HuH-7 (cell line): ENCODE data around the gene RPS16.
A peak's percentile ranks its signal among the peaks of the same experiment; 100 is the strongest.

Experiments used
- DNase-seq: peaks from one replicate; pipeline ENCODE4 v3.0.0; 2011; ENCODE audit warnings: low spot score

RPS16 gene

DNA sequence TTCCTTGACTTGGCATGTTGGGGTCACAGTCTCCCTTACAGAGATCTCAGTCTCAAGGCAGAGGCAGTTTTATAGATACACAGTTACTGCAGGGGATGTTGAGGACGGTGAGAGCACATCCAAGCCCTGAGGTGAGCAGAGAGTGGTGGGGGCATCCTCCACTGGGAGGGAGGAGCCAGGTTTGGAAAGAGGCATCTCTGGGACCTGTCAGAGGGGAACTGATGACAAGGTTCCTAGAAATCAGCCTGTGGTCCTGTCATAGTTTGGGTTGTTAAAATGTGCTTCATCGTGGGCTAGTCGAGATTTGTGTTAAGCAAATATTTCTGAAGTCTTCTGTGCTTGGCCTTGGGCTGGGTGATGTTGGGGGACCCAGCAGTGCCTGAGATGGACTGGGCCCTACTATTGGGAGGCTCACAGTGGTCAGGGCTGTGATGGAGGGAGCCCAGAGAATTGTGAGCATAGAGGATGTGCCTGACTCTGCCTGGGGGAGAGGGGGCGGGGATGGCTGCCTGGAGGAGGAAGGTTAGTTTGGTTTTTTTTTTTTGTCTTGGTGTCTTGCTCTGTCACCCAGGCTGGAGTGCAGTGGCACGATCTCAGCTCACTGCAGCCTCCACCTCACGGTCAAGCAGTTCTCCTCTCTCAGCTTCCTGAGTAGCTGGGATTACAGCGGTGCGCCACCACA, 13.5 kb upstream of the RPS16 start:
- DNase-seq, result no peak

DNA sequence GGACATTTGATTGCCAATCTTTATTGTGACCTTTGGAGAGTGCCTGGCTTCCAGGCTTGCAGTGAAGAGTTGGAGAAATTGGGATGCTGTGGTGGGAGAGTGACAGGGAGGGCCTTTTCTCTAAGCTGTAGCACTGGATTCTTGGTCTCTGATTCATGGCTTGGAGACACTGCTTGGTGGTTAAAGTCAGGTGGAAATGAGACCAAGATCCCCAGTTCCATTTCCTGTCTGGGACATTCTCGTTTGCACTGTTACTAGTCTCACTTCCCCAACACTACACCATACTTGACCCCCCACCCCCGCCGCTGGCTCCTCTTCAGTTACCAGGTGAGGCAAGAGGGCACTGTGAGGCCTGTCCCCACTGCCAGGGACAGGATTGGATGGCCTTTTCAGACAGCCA, 12.5 kb upstream of the RPS16 start:
- DNase-seq, result no peak

GRCh38 chr19:39446365-39447084, 10.8 kb upstream of the RPS16 start:
- no peak for DNase-seq

- peak; percentile 98 for DNase-seq
Measured at GRCh38 chr19:39445196-39446111, 9.7 kb upstream of the RPS16 start, which contains the start of gene SUPT5H. Gene SUPT5H, plus strand, starts transcription at chr19:39445582. Its CDS starts 309 bp downstream, at chr19:39445891.

DNA sequence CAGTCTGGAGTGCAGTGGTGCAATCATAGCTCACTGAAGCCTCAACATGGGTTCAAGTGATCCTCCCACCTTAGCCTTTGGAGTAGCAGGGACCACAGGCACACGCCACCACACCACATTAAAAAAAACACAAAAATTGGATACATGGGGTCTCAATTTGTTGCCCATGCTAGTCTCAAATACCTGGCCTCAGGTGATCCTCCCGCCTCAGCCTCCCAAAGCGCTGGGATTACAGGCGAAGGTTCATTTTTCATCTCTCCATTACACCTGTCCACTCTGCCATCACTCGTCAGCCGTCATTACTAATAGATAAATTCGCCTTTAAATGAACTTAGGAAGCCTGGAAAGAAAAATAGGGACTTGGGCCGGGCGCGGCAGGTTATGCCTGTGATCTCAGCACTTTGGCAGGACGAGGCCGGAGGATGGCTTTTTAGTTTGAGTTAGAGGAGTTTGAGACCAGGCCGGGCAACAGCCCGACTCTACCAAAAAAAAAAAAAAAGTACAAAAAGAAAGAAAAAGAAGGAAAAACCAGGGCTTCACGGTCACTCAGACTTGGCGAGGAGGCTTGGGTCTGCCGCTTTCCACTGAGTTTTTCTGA, 8.9 kb upstream of the RPS16 start:
- no peak for DNase-seq

- DNase-seq, result no peak
Measured at GRCh38 chr19:39438270-39438934, 2.7 kb upstream of the RPS16 start.

DNA sequence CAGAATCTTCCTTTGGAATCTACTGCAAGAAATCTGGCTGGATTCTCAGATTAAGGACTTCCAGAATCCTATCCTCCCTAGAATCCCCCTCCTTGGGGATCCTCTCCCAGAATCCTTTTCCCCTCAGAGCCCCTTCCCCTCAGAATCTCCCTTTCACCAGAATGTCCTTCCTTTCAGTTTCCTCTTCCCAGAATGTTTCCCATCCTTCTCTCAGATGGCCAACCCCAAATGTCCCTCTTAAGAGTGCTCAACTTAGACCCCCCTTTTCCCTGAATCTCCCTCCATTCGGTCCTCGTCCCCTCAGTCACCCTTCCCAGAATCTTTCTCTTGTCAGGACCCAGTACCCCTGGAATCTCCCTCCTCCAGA, 584 bp upstream of the RPS16 start:
- no peak for DNase-seq

DNA sequence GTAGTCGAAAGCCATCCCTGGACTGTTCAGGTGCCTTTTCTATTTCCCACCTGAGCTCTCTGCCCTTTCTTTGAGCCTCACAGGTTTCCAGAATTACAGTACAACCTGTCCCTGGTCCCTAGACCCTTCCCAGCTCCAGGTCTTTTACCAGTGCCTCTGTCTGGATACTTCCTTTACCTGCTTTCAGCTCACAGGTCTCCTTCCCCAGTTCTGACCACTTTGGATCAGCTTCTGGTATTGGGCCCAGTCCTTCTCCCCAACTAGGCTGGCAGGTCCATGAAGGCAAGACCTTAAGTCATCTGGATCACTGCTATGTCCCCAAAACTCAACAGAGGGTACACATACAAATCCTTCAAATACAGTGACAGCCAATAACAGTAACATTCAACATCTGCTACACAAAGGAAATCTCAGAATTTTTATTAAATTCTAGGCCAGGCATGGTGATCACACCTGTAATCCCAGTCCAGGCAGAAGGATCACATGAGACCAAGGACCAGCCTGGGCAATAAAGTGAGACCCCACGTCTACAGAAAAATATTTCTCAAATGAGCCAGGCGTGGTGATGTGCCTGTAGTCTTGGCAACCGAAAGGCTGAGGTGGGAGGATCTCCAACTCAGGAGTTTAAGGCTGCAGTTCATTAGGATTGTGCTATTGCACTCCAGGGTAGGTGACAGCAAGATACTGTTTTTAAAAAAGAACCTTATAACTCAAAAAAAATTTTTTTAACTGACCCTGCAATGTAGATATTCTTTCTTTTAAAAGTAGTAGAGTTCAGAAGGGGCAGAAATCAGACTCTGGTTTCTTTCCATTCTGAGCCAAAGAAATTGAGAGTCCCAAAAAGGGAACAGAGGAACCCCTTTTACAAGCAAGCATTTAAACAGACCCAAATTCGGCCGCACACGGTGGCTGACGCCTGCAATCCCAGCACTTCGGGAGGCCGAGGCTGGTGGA, 1.3 kb downstream of the RPS16 start:
- DNase-seq, result no peak

DNA sequence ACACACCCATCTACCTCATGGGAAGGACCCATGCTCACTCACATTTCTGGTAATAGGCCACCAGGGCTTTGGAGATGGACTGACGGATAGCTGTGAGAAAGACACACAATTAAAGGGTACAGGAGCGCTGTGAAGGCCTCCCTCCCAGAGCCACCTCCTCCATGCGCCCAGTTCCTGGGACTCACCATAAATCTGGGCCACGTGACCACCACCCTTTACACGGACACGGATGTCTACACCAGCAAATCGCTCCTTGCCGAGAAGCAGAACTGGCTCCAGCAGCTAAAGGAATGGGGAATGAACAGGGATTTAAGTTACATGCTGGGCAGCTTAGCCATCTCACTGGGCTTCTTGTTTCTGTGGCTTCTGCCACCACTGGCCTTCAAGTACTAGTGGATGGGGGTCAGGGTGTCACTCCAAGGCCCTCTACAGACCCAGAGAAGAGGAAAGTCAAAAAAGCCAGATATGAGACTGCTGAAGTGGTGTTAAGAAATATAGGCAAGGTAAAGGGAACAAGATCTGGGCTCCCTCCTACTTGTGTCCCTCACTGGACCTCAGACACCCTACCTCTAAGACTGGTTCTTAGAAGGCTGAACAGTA, 2.2 kb downstream of the RPS16 start:
- DNase-seq, result no peak

DNA sequence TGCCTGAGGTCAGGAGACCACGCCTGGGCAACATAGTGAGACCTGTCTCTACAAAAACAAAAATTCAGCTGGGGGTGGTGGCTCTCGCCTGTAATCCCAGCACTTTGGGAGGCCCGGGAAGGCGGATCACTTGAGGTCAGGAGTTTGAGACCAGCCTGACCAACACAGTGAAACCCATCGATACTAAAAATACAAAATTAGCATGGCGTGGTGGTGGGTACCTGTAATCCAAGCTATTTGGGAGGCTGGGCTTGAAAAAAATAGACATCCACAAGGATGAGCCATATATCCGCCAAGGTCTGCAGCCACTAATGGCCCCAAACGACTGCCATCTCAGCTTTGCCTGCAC, 3.1 kb downstream of the RPS16 start:
- no peak for DNase-seq

GRCh38 chr19:39430675-39431593, 4.8 kb downstream of the RPS16 start:
- DNase-seq, result no peak

DNA sequence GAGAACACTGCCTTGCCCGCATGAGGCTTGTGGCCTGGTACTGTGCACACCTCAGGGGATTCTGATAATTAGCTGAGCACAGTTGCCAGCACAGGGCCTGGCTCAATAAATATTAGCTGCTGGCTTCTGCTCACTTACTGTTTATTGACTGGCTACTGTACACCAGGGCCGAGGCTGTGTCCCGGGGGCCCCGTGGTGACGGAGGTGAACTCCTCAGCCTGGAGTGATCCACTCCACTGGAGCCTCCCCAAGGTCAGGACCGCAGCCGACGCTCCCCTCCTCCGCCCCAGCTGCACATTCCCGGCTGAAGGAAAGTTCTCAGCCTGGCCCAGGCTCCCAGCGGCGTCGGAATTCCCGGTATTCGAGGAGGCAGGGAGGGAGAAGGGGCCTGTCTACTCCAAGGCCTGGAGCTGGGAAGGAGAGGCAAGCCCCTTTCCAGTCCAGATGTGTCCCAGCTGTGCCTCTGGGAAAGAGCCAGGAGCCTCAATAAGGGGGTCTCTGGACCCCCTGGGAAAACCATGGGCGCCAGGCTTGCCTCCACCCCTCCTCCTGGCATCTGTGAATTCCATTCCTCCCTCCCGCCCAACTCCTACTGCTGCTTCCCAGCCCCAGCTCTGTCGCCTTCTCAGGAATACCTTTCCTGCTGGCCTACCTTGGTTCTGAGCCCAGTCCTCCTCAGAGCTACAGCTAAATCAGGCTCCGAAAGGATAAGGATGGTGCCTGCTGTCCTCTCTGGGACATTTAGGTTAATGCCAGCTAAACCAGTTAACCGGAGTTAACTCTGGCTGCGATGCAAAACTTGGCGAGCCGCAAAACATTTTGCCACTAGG, 7.3 kb downstream of the RPS16 start:
- peak; percentile 62 for DNase-seq

DNA sequence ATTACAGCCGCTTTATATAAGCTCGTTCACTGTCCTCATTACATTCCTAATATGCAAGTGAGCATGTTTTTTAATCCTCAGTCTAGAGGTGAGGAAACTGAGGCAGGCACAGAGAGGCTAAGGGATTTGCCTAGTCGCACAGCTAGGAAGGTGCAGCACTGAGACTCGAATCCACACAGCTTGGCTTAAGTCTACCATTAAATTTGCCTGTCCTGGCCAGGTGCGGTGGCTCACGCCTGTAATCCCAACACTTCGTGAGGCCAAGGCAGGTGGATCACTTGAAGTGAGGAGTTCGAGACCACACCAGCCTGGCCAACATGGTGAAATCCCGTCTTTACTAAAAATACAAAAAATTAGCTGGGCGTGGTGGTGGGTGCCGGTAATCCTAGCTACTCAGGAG, 8.0 kb downstream of the RPS16 start:
- no peak for DNase-seq

- DNase-seq, result no peak
Measured at GRCh38 chr19:39426170-39426569, 9.6 kb downstream of the RPS16 start.

- DNase-seq, result no peak
Measured at GRCh38 chr19:39425744-39426143, 10.0 kb downstream of the RPS16 start.

GRCh38 chr19:39424934-39425333, 10.8 kb downstream of the RPS16 start:
- DNase-seq, result no peak

GRCh38 chr19:39423258-39424086, 12.3 kb downstream of the RPS16 start:
- DNase-seq, result no peak
